ENCODE data around the gene SLC29A3. TPM values are rescaled to one million over a fixed set of nuclear protein-coding genes. Genes with fewer than 3 reads are reported as not detected.

SLC29A3 gene
- total RNA-seq, 3 donors from 2014 or later (not counting 1 experiment from before 2014, with no cell fraction given): 4.0 to 6.6 (median 5.3) TPM

DNA sequence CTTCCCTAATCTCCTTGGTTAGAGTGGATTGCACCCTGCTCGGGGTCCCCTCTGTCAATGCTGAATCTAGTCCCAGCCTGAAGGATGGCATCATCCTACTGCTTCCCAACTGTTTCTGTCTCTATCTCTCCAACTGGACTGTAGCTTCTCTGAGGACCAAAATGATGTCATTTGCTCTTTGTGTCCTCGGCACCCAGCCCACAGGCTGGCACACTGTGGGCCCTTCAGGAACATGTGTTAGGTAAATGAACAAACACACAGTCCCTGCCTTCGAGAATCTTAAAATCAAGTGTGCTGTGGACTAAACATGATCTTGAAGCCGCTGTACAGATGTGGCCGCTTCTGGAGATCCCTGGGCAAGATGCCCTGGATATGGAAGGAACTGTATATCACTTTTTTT is 72.6 kb downstream of the SLC29A3 start:
- Mint-ChIP-seq H3K9me3 (no peaks in the 10 kb centered on the region), H3K27ac (no peak overlapping the region), H3K27me3 (ENCODE audit: low read depth in 2 of 2) (peaks cover 36 to 53% of the 10 kb centered on the region in 2 donors), H3K4me1 (peaks cover 5% of the 10 kb centered on the region in 2 donors), H3K36me3 (no peaks in the 10 kb centered on the region), H3K4me3 (no peak overlapping the region)
- Histone ChIP-seq H3K27ac (ENCODE audit: low read length) (no peak overlapping the region), H3K36me3 (ENCODE audit: control insufficient read depth, insufficient read depth, low read length) (no peaks in the 10 kb centered on the region), H3K4me3 (ENCODE audit: low read length) (no peak overlapping the region), H3K9me3 (ENCODE audit: control insufficient read depth, insufficient read depth, low read length) (no peaks in the 10 kb centered on the region), H3K4me1 (ENCODE audit: control insufficient read depth, insufficient read depth, low read length) (peaks cover 4% of the 10 kb centered on the region), H3K27me3 (ENCODE audit: control insufficient read depth, insufficient read depth, low read length) (peaks cover 14% of the 10 kb centered on the region)
- ATAC-seq: no peak
- WGBS (ENCODE audit: insufficient coverage): 89% methylated on average over 5 of the region's 5 CpGs
- no peak for DNase-seq
- intact Hi-C loops (cut with micrococcal nuclease): no loop called here
- TF ChIP-seq, protein P1, sequence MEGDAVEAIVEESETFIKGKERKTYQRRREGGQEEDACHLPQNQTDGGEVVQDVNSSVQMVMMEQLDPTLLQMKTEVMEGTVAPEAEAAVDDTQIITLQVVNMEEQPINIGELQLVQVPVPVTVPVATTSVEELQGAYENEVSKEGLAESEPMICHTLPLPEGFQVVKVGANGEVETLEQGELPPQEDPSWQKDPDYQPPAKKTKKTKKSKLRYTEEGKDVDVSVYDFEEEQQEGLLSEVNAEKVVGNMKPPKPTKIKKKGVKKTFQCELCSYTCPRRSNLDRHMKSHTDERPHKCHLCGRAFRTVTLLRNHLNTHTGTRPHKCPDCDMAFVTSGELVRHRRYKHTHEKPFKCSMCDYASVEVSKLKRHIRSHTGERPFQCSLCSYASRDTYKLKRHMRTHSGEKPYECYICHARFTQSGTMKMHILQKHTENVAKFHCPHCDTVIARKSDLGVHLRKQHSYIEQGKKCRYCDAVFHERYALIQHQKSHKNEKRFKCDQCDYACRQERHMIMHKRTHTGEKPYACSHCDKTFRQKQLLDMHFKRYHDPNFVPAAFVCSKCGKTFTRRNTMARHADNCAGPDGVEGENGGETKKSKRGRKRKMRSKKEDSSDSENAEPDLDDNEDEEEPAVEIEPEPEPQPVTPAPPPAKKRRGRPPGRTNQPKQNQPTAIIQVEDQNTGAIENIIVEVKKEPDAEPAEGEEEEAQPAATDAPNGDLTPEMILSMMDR (IDR thresholded peaks at IDR 0.05): no peak

DNA sequence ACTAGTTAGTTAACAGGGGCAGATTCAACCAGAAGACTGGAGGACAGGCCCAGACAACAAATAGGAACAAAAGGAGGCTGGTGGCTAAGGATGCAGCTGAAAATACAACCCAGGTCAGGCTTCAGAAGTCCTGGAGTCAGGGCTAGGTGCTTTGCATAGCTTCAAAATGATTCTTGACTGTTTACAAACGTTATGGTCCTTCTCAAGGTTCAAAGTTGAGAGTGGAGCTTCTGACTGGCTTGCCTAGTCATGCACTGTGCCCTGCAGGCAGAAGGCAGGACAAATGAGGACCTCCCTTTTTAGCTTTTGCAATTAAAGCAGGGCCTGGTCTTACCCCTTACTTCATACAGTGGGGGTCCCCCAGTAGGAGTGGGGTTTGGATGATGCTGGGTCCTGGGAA is 73.2 kb downstream of the SLC29A3 start:
- H3K27me3 Mint-ChIP-seq (ENCODE audit: low read depth in 2 of 2): peaks cover 36 to 53% of the 10 kb centered on the region in 2 donors
- H3K27ac Mint-ChIP-seq: no peak overlapping the region
- TF ChIP-seq, protein P1 (IDR thresholded peaks at IDR 0.05): no peak
- no peak for ATAC-seq
- H3K36me3 Mint-ChIP-seq: no peaks in the 10 kb centered on the region
- peaks cover 5% of the 10 kb centered on the region in 2 donors for H3K4me1 Mint-ChIP-seq
- no peaks in the 10 kb centered on the region for H3K36me3 ChIP-seq (ENCODE audit: control insufficient read depth, insufficient read depth, low read length)
- H3K4me3 ChIP-seq (ENCODE audit: low read length): no peak overlapping the region
- peaks cover 14% of the 10 kb centered on the region for H3K27me3 ChIP-seq (ENCODE audit: control insufficient read depth, insufficient read depth, low read length)
- WGBS (ENCODE audit: insufficient coverage): 50% methylated on average over 1 of the region's 1 CpG
- H3K9me3 ChIP-seq (ENCODE audit: control insufficient read depth, insufficient read depth, low read length): no peaks in the 10 kb centered on the region
- DNase-seq: no peak
- H3K4me1 ChIP-seq (ENCODE audit: control insufficient read depth, insufficient read depth, low read length): peaks cover 5% of the 10 kb centered on the region
- intact Hi-C loops (cut with micrococcal nuclease): no loop called here
- no peak overlapping the region for H3K4me3 Mint-ChIP-seq
- H3K9me3 Mint-ChIP-seq: no peaks in the 10 kb centered on the region
- no peak overlapping the region for H3K27ac ChIP-seq (ENCODE audit: low read length)

DNA sequence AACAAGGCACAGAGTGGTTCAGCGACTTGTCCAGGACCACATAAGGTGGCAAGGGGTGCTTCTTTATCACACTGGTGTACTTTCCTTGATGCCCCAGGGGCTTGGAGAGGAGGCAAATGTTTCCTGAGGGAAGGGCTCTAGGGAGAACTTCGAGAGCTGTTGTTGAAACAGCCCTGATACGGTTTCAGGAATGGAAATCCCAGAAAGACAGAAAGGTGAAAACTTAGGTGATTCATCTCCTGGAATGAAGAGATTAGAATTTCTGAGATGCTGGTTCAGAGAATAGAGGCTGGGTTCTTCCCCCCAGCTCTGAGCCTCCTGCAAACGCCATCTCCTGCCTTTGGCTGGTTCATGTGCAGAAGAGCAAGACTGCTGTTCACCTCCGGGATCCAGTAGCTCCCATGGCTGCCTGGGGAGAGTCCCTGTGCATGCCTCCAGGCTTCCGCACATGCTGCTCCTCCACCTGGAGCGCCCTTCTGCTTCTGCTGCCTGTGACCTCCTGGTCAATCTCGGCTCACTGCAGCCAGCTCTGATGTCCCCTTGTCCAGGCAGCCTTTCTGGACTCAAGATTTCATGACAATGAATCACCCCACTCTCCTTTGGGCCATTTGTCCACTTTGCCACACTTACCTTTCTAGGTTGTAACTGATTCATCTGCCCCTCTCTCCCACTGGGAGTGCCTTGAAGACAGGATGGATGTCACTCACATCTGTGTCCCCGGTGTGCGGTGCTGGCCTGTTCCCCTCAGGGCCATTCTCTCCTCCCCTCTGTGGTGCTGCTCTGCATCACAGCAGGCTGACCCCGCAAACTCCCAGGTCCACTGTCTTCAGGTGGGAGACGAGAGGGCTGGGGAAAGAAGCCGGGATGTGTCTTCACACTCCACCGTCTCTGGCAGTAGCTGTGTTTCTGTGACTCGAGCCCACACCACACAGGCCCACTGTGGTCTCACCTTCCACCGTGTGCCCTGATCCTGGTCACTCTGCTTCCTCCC is 74.0 kb downstream of the SLC29A3 start:
- TF ChIP-seq, protein P1 (IDR thresholded peaks at IDR 0.05): no peak
- H3K27me3 ChIP-seq (ENCODE audit: control insufficient read depth, insufficient read depth, low read length): peaks cover 21% of the 10 kb centered on the region
- H3K36me3 Mint-ChIP-seq: no peaks in the 10 kb centered on the region
- H3K4me3 Mint-ChIP-seq: no peak overlapping the region
- no peak overlapping the region for H3K27ac ChIP-seq (ENCODE audit: low read length)
- DNase-seq (no peak), ATAC-seq (no peak)
- peaks cover 5 to 8% of the 10 kb centered on the region in 2 donors for H3K4me1 Mint-ChIP-seq
- no peaks in the 10 kb centered on the region for H3K9me3 Mint-ChIP-seq
- H3K4me3 ChIP-seq (ENCODE audit: low read length): no peak overlapping the region
- 84% methylated on average over 16 of the region's 16 CpGs for WGBS (ENCODE audit: insufficient coverage)
- no peak overlapping the region for H3K27ac Mint-ChIP-seq
- H3K27me3 Mint-ChIP-seq (ENCODE audit: low read depth in 2 of 2): peaks cover 39 to 56% of the 10 kb centered on the region in 2 donors
- H3K4me1 ChIP-seq (ENCODE audit: control insufficient read depth, insufficient read depth, low read length): peaks cover 13% of the 10 kb centered on the region
- no peaks in the 10 kb centered on the region for H3K9me3 ChIP-seq (ENCODE audit: control insufficient read depth, insufficient read depth, low read length)
- intact Hi-C loops (cut with micrococcal nuclease): no loop called here
- H3K36me3 ChIP-seq (ENCODE audit: control insufficient read depth, insufficient read depth, low read length): no peaks in the 10 kb centered on the region

All from natural killer cell (primary cell).